WI38 (cell line): Measurements from ENCODE around the gene FGF14.

Experiments
- H3K4me3 ChIP-seq: 2 replicates; pipeline ENCODE4 v1.5.1; 2011; ENCODE audit warnings: low read depth, mild to moderate bottlenecking, control low read depth, low read length
- CTCF ChIP-seq: IDR thresholded peaks from 2 replicates; pipeline ENCODE4 v1.5.1; 2012; ENCODE audit warnings: low read depth, mild to moderate bottlenecking, control low read depth, low read length

FGF14 gene

GRCh38 chr13:102240110-102240509 is 161.7 kb downstream of the FGF14 start:
- no peak for TF ChIP-seq CTCF
- H3K4me3 ChIP-seq: no peak overlapping the region

- no peak overlapping the region for H3K4me3 ChIP-seq
- TF ChIP-seq CTCF: no peak
Measured at GRCh38 chr13:102237230-102237629, 164.6 kb downstream of the FGF14 start.

GRCh38 chr13:102236830-102237229 is 165.0 kb downstream of the FGF14 start:
- no peak overlapping the region for H3K4me3 ChIP-seq
- no peak for TF ChIP-seq CTCF

- no peak for TF ChIP-seq CTCF
Measured at GRCh38 chr13:102236341-102236740, 165.5 kb downstream of the FGF14 start.

GRCh38 chr13:102235689-102236088 is 166.2 kb downstream of the FGF14 start:
- TF ChIP-seq CTCF: no peak
- no peak overlapping the region for H3K4me3 ChIP-seq

More at GRCh38 chr13:102236341-102236740, 165.5 kb downstream of the FGF14 start:
- no peak overlapping the region for H3K4me3 ChIP-seq

GRCh38 chr13:102234618-102235017 is 167.2 kb downstream of the FGF14 start:
- no peak for TF ChIP-seq CTCF
- H3K4me3 ChIP-seq: no peak overlapping the region

GRCh38 chr13:102233566-102234208 is 168.2 kb downstream of the FGF14 start:
- TF ChIP-seq CTCF: no peak
- H3K4me3 ChIP-seq: no peak overlapping the region
